Activated CD4-positive, alpha-beta T cell treated with anti-CD3 and anti-CD28 coated beads for 36 hours (primary cell): ENCODE measurements around the gene PCK1. TPM values are rescaled to one million over a fixed set of nuclear protein-coding genes. Genes with fewer than 3 reads are reported as not detected.

ENCODE experiments used
- ATAC-seq: fragments of 200-7000 bp; cut with Tn5 transposase; one replicate; pipeline ENCODE4 v1.10.0; 2021; ENCODE audit warnings: mild to moderate bottlenecking, moderate library complexity
- CTCF ChIA-PET: fragments of 350-600 bp; sonication (Branson Sonifier 250); formaldehyde crosslinking; loops from one replicate; lab custom pipeline; 2021; ENCODE audit warnings: antibody characterized with exemption; lab: Charles Lee
- POLR2A ChIA-PET: fragments of 350-600 bp; sonication (Branson Sonifier 250); formaldehyde crosslinking; loops from one replicate; lab custom pipeline; 2021; ENCODE audit warnings: antibody characterized with exemption, inconsistent platforms; lab: Charles Lee
- DNase-seq: peaks from one replicate; pipeline ENCODE4 v3.0.0-alpha.2; 2020
- H3K27ac Mint-ChIP-seq: one replicate; pipeline ENCODE4 v1.8.0; 2021; ENCODE audit warnings: mixed read lengths
- H3K27me3 Mint-ChIP-seq: one replicate; pipeline ENCODE4 v1.8.0; 2021; ENCODE audit warnings: mixed read lengths
- H3K36me3 Mint-ChIP-seq: one replicate; pipeline ENCODE4 v1.8.0; 2021; ENCODE audit warnings: low read depth, mixed read lengths
- H3K4me1 Mint-ChIP-seq: one replicate; pipeline ENCODE4 v1.8.0; 2021; ENCODE audit warnings: mixed read lengths
- H3K4me3 Mint-ChIP-seq: one replicate; pipeline ENCODE4 v1.8.0; 2021; ENCODE audit warnings: mild to moderate bottlenecking, moderate library complexity, mixed read lengths
- H3K9me3 Mint-ChIP-seq: one replicate; pipeline ENCODE4 v1.8.0; 2021; ENCODE audit warnings: low read depth, mixed read lengths
- intact Hi-C, 2 experiments: fragments of 100-400 bp; cut with DNase I in 1 of 2; cut with micrococcal nuclease in 1 of 2; formaldehyde crosslinking; loops; one replicate each; pipeline versions ENCODE4 v1.14.2 to v1.15.1; 2022 to 2024; cut with DNase I, micrococcal nuclease
- total RNA-seq, 2 experiments: library from RNA; stranded (reverse); gene quantifications; one replicate each; pipeline ENCODE4 v1.2.3, GENCODE V29; 2021

Gene PCK1
- total RNA-seq, 2 experiments from 2014 or later: not detected

DNA sequence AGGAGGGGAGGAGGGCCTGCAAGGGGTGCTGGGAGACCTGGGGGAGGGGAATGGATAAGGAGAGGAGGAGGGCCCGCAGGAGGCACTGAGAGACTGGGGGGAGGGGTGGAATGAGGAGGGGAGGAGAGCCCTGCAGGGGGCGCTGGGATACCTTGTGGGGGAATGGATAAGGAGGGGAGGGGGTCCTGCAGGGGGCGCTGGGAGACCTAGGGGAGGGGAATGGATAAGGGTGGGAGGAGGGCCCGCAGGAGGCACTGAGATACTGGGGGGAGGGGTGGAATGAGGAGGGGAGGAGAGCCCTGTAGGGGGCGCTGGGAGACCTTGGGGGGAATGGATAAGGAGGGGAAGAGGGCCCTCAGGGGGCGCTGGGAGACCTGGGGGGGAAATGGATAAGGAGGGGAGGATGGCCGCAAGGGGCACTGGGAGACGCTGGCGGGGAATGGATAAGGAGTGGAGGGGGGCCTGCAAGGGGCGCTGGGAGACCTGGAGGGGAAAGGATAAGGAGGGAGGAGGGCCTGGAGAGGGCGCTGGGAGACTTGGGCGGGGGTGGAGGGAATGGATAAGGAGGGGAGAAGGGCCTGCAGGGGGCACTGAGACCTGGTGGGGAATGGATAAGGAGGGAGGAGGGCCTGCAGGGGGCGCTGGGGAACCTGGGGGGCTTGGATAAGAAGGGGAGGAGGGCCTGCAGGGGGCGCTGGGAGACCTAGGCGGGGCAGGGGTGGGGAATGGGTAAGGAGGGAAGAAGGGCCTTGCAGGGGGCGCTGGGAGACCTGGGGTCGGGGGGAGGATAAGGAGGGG, 34.6 kb upstream of the PCK1 start:
- intact Hi-C loops: no loop called here
- no peak overlapping the region for H3K4me3 Mint-ChIP-seq
- no peaks in the 10 kb centered on the region for H3K9me3 Mint-ChIP-seq
- H3K36me3 Mint-ChIP-seq: no peaks in the 10 kb centered on the region
- peaks cover 10% of the 10 kb centered on the region for H3K4me1 Mint-ChIP-seq
- ATAC-seq: no peak
- H3K27ac Mint-ChIP-seq: no peak overlapping the region
- CTCF ChIA-PET: no interaction called here
- H3K27me3 Mint-ChIP-seq: no peaks in the 10 kb centered on the region
- DNase-seq: peak; percentile 57
- POLR2A ChIA-PET: no interaction called here

DNA sequence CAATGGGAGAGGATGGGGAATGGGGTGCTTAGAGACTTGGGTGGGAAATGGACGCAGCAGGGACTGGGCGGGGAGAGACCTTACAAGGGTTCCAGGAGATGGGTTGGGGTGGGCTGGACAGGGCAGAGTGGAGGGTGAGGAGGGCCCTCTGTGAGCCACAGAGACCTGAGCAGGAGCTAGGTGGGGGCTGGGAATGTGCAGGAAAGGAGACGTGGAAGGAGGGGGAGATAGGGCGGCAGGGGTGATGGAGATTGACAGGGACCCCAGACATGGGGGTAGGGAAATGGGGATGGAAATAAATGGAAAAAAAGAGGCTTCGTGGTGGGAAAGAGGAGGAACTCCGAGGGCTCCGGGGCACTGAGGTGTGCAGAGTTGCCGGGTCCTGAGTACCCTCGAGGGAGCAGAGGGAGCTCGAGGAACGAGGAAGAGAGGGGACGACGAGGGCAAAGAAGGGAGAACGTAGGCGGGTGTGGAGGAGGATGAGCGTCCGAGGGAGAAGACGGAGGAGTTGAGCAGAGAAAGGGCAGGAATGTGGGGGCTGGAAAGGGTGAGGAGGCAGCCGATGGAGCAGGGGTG, 33.9 kb upstream of the PCK1 start:
- DNase-seq: no peak
- no peak for ATAC-seq
- ChIA-PET POLR2A (no interaction called here), CTCF (interaction anchor here (0.8 kb wide), 1 partner anchor 34 kb away, joined by 3 read pairs; no protein-coding TSS in a partner anchor)
- Mint-ChIP-seq H3K9me3 (no peaks in the 10 kb centered on the region), H3K27ac (no peak overlapping the region), H3K36me3 (no peaks in the 10 kb centered on the region), H3K27me3 (no peaks in the 10 kb centered on the region), H3K4me1 (peaks cover 10% of the 10 kb centered on the region), H3K4me3 (no peak overlapping the region)
- intact Hi-C loops: no loop called here

- H3K36me3 Mint-ChIP-seq: no peaks in the 10 kb centered on the region
- H3K27me3 Mint-ChIP-seq: peaks cover 1% of the 10 kb centered on the region
- H3K4me1 Mint-ChIP-seq: peaks cover 5% of the 10 kb centered on the region
- no peaks in the 10 kb centered on the region for H3K9me3 Mint-ChIP-seq
- H3K27ac Mint-ChIP-seq: no peak overlapping the region
- no peak overlapping the region for H3K4me3 Mint-ChIP-seq
- ATAC-seq: no peak
- intact Hi-C loops: no loop called here
- ChIA-PET CTCF (interaction anchor here (0.5 to 0.9 kb wide), 3 partner anchors 29 to 73 kb away, joined by 3 read pairs; no protein-coding TSS in a partner anchor), POLR2A (no interaction called here)
- no peak for DNase-seq
Observed at GRCh38 chr20:57527728-57528127, 33.2 kb upstream of the PCK1 start.

DNA sequence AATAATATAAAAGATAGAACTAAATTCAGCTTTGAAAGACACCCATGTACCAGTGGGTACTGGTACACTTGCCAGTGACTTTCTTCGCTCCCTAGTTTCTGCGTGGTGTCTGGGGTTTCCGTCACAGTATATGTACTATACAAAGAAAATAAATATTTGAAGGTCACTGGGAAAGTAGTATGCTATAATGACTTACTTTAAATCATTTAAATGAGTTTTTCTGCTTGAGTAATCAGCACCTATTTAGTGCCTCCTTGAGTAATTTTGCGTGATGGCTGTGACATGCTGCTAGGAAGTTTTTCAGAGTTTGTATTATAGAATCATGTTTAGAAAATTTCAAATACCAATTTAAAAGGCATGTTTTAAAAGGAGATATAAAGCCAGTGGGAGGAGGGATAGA, 32.8 kb upstream of the PCK1 start:
- Mint-ChIP-seq H3K4me1 (peaks cover under 1% of the 10 kb centered on the region), H3K4me3 (no peak overlapping the region), H3K27ac (no peak overlapping the region), H3K36me3 (no peaks in the 10 kb centered on the region), H3K27me3 (peaks cover 4% of the 10 kb centered on the region), H3K9me3 (no peaks in the 10 kb centered on the region)
- intact Hi-C loops: no loop called here
- DNase-seq: no peak
- ATAC-seq: no peak
- ChIA-PET POLR2A (no interaction called here), CTCF (interaction anchor here (0.5 to 0.9 kb wide), 2 partner anchors 29 to 72 kb away, joined by 3 read pairs; no protein-coding TSS in a partner anchor)

- Mint-ChIP-seq H3K9me3 (no peaks in the 10 kb centered on the region), H3K36me3 (no peaks in the 10 kb centered on the region), H3K27me3 (peaks cover 11% of the 10 kb centered on the region), H3K27ac (no peak overlapping the region), H3K4me1 (no peaks in the 10 kb centered on the region), H3K4me3 (no peak overlapping the region)
- ChIA-PET CTCF (interaction anchor here (0.6 kb wide), 1 partner anchor 20 kb away, joined by 3 read pairs; no protein-coding TSS in a partner anchor), POLR2A (no interaction called here)
- ATAC-seq: no peak
- intact Hi-C loops: no loop called here
- DNase-seq: no peak
Observed at GRCh38 chr20:57529160-57529585, 31.7 kb upstream of the PCK1 start.

DNA sequence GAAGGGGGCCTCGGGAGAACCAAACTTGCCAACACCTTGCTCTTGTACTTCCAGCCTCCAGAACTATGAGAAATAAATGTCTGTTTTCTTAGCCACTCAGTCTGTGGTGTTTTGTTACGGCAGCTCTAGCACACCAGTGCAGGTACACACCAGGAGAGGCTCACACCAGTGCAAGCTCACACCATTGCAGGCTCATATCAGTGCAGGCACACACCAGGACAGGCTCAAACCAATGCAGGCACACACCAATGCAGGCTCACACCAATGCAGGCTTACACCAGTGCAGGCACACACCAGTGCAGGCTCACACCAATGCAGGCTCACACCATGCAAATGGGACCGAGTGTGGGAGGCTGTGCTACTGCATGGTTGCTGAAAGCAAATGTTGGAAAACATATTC, 31.1 kb upstream of the PCK1 start:
- no peak for DNase-seq
- no peaks in the 10 kb centered on the region for H3K36me3 Mint-ChIP-seq
- H3K4me3 Mint-ChIP-seq: no peak overlapping the region
- ChIA-PET CTCF (no interaction called here), POLR2A (no interaction called here)
- H3K9me3 Mint-ChIP-seq: no peaks in the 10 kb centered on the region
- H3K4me1 Mint-ChIP-seq: no peaks in the 10 kb centered on the region
- H3K27me3 Mint-ChIP-seq: peaks cover 15% of the 10 kb centered on the region
- intact Hi-C loops: no loop called here
- no peak overlapping the region for H3K27ac Mint-ChIP-seq
- no peak for ATAC-seq

GRCh38 chr20:57530327-57530981, 30.5 kb upstream of the PCK1 start:
- CTCF ChIA-PET: interaction anchor here (0.5 to 1.4 kb wide), 3 partner anchors 12 to 656 kb away, joined by 3 to 5 read pairs (median 3); no protein-coding TSS in a partner anchor

GRCh38 chr20:57532104-57532503, 28.8 kb upstream of the PCK1 start:
- Mint-ChIP-seq H3K4me1 (no peaks in the 10 kb centered on the region), H3K4me3 (no peak overlapping the region), H3K36me3 (no peaks in the 10 kb centered on the region), H3K27me3 (peaks cover 25% of the 10 kb centered on the region), H3K9me3 (no peaks in the 10 kb centered on the region), H3K27ac (no peak overlapping the region)
- DNase-seq: no peak
- ChIA-PET POLR2A (no interaction called here), CTCF (interaction anchor here (0.8 kb wide), 1 partner anchor 22 kb away, joined by 3 read pairs; no protein-coding TSS in a partner anchor)
- no peak for ATAC-seq
- intact Hi-C loops: no loop called here

More at GRCh38 chr20:57530327-57530981, 30.5 kb upstream of the PCK1 start:
- Mint-ChIP-seq H3K27ac (no peak overlapping the region), H3K27me3 (peaks cover 15% of the 10 kb centered on the region), H3K4me3 (no peak overlapping the region), H3K36me3 (no peaks in the 10 kb centered on the region), H3K4me1 (no peaks in the 10 kb centered on the region), H3K9me3 (no peaks in the 10 kb centered on the region)
- intact Hi-C loops: no loop called here
- POLR2A ChIA-PET: no interaction called here
- DNase-seq: no peak
- ATAC-seq: no peak

DNA sequence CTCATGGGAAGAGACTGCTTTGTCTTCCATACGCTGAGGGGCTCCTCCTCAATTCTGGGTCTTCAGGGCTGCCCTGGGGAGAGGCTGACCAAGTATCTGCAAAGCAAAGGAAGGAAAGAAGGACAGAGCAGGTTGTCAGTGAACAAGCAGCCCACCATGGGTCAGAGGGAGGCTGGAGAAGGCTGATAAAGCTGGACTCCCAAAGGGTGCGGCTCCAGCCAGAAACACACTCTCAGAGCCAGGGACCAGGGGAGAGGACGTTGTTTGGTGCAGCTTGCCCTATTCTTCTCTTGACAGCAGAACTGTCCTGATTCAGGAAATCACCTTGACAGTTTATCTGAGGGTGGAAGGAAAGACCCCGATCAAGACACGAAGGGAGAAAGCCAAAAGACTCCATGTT, 25.6 kb upstream of the PCK1 start:
- CTCF ChIA-PET: interaction anchor here (1.0 kb wide), 1 partner anchor 37 kb away, joined by 3 read pairs; no protein-coding TSS in a partner anchor
- POLR2A ChIA-PET: no interaction called here
- H3K36me3 Mint-ChIP-seq: no peaks in the 10 kb centered on the region
- no peak overlapping the region for H3K4me3 Mint-ChIP-seq
- DNase-seq: no peak
- H3K27ac Mint-ChIP-seq: no peak overlapping the region
- intact Hi-C loops: no loop called here
- H3K9me3 Mint-ChIP-seq: peaks cover 3% of the 10 kb centered on the region
- H3K27me3 Mint-ChIP-seq: peaks cover 37% of the 10 kb centered on the region
- no peak for ATAC-seq
- H3K4me1 Mint-ChIP-seq: no peaks in the 10 kb centered on the region

DNA sequence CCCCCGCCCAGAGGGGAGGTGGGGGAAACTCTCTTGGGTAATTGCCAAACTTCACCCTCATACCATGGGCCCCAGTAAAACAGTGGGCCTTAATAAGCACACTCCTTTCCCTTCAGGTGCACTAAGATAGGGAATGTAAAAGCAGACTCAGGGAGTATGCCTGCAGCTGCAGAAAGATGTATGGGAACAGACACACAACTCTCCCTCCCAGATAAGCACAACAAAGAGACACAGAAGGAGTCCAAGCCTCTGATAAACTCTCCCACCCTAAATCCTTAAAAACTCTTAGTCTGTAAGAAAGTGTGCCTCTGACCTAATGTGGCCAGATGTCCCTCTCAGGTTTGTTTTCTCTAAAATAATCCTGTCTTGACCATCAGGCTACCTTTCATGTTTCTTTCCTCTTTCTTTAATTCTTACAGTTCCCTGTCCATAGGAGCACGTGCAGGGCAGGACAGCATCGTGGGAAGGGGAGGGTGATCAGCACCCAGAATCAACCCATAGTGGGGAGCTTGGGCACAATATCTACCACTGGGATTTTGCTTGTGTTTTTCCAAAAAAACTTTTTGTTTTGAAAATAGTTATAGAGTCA, 24.7 kb upstream of the PCK1 start:
- H3K4me3 Mint-ChIP-seq: no peak overlapping the region
- peaks cover 3% of the 10 kb centered on the region for H3K9me3 Mint-ChIP-seq
- ChIA-PET POLR2A (no interaction called here), CTCF (interaction anchor here (0.7 kb wide), 1 partner anchor 692 kb away, joined by 5 read pairs; no protein-coding TSS in a partner anchor)
- H3K27ac Mint-ChIP-seq: no peak overlapping the region
- no peaks in the 10 kb centered on the region for H3K4me1 Mint-ChIP-seq
- H3K36me3 Mint-ChIP-seq: no peaks in the 10 kb centered on the region
- ATAC-seq: no peak
- DNase-seq: no peak
- intact Hi-C loops: no loop called here
- peaks cover 41% of the 10 kb centered on the region for H3K27me3 Mint-ChIP-seq
